HG02642 (cell line): ENCODE data around the gene STUB1.
"Not testable (repeated sequence)": the region's sequence is repeated elsewhere in the genome, so short reads cannot be mapped to it uniquely, and the experiment has no call there.

Experiments used
- ATAC-seq: cut with Tn5 transposase; IDR thresholded peaks from one replicate; pipeline ENCODE4 v1.9.1; 2021; ENCODE audit warnings: mild to moderate bottlenecking; ENCODE audit not compliant: unreplicated experiment, poor library complexity

Gene STUB1

DNA sequence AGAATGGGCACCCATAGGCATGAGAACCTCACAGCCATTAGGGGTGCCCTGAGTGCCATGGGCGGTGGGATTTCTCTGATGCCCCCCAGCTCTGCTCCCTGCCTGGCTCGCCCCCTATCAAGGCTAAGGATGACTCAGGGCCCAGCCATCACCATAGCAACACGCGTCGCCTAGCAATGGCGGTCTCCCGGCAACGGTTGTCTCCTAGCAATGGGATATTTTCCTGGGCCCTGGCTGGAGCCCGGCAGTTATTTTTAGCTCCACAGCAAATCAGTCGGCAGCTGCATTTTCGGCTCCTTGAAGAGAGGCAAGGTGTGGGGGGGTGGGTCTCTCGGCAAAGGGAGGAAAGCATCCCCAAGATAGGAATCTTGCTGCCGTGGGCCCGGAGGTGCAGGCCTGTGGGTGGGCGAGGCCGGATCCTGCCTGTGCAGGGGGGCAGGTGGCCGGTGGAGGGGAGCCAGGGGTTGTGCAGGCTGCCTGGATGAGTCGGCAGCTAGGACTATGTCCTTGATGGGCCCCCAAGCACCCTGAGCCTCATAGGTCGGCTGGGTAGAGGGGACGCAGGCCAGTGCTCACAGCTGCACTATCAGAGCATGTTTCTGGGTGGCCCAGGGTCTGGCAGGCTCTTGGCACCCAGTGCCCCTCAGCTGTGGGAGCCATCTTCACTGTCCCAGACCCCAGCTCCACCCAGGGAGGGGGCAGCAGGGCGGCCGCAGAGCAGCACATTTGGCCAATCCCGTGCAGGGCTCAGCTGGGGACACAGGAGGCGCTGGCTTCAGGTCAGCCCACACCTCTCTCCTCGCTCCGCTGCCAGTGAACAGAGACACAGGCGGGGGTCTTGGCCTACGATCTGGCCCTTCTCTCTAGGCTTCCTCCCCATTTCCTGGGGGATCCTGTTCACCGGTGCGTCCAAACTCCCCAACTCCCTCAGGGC is 29.6 kb downstream of the STUB1 start:
- ATAC-seq, result no peak

DNA sequence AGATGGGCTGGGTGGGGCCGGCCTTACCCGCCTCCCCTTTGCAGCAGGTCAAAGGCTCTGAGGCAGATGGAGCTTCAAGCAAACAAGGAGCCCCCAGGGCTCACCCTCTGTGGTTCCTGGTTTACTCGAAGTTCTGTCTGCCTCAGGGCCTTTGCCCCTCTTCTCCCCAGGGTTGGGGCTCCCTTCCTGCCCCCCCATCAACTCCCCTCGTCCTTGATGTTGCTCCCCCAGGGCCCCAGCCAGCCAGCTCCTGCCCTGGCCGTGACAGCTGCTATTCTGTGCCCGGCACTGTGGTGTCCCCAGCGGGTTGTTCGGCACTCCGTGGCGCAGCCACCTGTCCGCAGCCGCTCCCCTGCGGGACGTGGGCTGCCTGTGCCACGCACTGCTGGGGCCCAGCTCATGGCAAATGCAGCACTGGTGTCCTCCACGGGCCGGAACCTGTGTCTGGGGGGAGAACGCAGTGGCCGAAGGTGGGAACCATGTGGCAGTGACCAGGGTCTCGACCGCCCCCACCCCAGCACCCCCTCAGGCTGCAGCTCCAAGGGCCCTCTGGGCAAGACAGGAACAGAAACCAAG is 30.4 kb downstream of the STUB1 start:
- ATAC-seq, result no peak

GRCh38 chr16:711084-711483 is 30.9 kb downstream of the STUB1 start:
- ATAC-seq, result no peak

DNA sequence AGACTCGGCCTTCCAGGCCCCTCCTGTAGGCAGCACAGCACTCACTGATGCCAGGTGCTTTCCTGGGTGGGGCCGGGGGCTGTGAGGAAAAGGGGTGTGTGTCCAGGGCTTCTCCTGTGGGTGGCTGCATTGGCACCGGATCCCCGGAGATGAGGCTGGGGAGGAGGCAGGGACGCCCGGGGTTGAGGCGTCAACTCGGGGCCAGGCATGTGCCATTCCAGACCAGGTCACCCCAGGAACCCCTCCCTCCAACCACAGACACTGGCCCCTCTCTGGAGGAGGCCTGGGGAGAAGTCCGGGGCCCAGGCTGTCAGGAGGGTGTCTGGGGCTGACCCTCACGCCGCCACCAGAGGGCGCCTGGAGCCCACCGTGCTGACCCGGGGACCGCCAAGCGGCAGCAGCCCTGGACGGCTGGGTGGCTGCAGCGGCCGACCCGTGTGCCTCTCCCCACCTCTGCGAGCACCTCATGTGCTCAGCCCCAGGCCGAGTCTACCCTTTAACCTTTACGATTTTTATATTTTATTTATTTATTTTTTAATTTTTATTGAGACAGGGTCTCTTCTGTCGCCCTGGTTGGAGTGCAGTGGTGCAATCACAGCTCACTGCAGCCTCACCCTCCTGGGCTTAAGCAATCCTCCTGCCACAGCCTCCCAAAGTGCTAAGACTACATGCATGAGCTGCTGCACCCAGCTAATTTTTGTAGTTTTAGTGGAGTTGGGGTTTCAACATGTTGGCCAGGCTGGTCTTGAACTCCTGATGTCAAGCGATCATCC is 31.5 kb downstream of the STUB1 start:
- ATAC-seq, result no peak

GRCh38 chr16:712740-713250 is 32.6 kb downstream of the STUB1 start:
- not testable (repeated sequence) for ATAC-seq

GRCh38 chr16:714079-714478 is 33.9 kb downstream of the STUB1 start:
- ATAC-seq, result no peak

DNA sequence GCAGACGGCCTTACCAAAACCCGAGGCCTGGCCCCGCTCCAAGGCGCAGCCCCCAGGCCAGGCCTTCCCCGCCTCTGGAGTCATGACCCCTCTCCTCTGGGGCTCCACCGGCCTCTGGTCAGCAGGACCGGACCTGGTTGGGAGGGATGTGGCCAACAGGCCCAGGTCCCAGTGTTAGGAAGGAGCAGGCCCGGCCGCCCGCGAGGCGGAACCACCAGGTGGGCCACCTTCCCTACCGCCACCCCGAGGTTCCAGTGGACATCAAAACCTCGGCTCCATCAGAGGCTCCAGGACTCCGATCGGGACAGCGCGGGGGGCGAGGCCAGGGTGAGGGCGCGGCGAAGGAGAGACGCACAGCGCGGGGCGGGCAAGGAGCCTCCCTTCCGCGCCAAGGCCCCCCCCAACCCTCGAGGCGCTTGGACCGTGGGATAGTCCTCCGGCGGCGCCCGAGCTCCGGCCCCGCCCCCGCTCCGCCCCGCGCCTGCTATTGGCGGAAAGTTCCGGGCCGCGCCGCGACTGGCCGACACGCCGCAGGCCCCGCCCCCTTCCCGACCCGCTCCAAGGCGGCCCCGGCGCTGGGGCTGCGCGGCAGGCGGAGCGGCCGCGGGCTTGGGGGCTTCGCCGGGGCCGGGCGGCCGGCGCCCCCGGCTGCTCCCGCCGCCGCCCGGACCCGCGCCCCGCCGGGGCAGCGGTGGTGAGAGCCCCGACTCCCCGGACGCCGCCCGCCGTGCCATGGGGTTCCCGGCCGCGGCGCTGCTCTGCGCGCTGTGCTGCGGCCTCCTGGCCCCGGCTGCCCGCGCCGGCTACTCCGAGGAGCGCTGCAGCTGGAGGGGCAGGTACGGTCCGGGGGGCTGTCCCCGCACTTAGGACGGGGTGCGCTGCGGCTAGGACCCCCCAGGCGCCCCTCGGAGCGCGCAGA is 34.6 kb downstream of the STUB1 start, which contains the start of gene METRN:
Gene METRN, plus strand, starts transcription at position 561 of the 919 bp plus-strand sequence. Its CDS starts 172 bp downstream, at position 733.
- ATAC-seq, result peak; percentile 69

DNA sequence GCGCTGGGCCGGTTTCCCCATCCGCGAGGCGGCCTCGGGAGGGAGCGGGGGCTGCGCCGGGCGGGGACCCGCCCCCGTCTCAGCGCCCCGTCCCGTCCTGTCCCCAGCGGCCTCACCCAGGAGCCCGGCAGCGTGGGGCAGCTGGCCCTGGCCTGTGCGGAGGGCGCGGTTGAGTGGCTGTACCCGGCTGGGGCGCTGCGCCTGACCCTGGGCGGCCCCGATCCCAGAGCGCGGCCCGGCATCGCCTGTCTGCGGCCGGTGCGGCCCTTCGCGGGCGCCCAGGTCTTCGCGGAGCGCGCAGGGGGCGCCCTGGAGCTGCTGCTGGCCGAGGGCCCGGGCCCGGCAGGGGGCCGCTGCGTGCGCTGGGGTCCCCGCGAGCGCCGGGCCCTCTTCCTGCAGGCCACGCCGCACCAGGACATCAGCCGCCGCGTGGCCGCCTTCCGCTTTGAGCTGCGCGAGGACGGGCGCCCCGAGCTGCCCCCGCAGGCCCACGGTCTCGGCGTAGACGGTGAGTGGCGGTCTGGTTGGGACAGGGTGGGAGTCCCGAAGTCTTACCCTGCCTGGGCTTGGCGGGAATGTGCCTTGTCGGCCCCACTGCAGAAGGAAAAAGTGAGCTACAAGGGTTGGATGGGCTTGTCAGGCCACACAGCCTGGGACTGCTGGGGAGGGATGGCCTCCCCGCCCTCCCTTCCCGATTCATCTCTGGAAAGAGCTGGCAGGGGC is 35.4 kb downstream of the STUB1 start:
- peak; percentile 11 for ATAC-seq

- ATAC-seq, result no peak
These were observed 36.0 kb downstream of the STUB1 start for GRCh38 chr16:716200-716568.

- ATAC-seq, result no peak
These were observed 36.6 kb downstream of the STUB1 start for GRCh38 chr16:716768-717325.

DNA sequence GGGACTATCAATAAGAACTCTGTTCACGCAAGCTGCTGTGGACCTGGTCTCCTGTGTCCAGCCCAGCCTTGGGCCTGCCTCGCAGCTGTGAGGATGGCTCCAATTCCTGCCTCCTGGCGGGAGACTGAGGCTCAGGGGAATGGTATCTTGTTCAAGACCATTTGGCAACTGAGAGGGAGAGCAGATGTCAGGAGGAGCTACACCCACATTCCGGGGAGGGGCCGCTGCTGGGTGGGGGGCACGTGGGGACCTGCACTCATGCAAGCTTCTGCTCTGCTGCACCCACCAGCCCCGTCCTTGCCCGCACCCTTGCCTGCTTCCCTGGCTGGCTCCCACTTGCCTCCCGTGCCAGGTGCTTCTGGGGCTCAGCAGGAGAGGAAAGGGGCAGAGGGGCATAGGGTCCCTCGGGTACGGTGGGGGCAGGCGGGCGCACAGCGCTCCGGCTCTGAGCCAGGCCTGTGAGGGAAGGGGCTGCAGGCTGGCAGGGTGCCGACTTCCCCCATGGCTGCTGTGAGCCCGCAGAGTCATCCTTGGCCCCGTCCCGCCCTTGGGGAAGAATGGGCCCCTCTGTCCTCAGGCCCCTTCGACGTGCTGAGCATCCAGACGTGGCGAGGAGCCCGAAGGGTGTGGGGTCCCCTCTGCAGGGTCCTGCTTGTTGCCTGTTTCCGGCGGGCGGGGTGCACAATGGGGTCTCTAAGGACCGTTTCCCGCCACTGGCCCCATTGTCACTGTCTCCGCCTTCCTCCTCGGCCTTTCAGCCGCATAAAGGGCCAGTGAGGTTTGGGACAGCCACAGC is 37.4 kb downstream of the STUB1 start:
- ATAC-seq, result no peak

- no peak for ATAC-seq
These were observed 38.2 kb downstream of the STUB1 start for GRCh38 chr16:718389-718788.

- ATAC-seq, result no peak
These were observed 38.7 kb downstream of the STUB1 start for GRCh38 chr16:718922-719321.

DNA sequence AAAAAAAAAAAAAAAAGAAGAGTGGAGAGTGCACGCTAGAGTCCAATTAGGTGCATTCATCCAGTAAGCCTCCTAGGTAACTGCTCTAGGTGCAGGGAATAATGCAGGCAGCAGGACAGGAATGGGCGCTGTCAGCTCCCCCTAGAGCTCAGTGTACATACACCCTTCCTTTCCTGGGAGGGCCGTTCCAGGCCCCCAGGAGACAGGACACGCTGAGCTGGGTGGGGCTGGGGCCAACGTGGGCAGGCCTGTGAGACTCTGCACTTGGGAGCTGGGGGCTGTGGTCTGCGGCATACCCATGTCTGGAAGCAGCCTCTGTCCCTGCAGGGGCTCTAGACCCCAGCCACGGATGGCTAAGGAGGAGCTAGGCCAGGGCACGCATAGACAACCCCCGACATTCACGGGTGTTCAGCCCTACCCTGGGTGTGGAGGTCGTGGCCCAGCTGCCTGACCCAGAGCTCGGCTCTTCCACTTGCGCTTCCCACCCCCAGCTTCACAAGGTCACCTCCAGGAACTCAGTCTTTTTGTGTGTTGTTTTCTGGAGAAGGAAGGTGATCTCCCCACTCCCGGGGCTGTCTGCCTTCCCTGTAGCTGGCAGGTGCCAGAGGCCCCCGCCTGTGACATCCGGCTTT is 39.7 kb downstream of the STUB1 start:
- ATAC-seq, result no peak

DNA sequence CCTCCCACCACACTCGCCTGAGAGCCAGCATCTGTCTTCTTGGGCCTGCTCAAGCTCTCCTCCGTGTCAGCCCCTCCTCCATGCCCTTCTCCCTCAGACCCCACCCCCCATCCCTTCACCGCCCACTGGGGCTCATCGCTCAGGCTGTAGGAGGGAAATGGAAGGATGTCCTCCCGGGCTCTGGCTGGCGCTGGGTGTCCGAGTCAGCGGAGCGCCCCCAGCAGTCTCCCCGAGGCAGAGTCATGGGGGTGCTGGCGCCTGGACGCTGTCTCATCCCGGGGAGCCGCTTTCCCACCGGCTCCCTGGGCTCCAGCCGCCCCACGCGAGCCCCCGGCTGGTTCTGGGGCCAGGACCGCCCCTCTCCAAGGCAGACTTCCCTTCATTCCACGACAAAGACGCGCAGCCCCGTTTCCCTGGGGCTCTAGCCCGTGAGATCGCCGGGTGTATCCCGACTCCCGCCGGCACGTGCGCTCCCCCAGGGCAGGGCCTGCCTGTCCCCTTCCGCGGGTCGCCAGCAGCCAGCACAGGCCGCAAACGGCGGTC is 40.3 kb downstream of the STUB1 start:
- ATAC-seq, result peak; percentile 22

DNA sequence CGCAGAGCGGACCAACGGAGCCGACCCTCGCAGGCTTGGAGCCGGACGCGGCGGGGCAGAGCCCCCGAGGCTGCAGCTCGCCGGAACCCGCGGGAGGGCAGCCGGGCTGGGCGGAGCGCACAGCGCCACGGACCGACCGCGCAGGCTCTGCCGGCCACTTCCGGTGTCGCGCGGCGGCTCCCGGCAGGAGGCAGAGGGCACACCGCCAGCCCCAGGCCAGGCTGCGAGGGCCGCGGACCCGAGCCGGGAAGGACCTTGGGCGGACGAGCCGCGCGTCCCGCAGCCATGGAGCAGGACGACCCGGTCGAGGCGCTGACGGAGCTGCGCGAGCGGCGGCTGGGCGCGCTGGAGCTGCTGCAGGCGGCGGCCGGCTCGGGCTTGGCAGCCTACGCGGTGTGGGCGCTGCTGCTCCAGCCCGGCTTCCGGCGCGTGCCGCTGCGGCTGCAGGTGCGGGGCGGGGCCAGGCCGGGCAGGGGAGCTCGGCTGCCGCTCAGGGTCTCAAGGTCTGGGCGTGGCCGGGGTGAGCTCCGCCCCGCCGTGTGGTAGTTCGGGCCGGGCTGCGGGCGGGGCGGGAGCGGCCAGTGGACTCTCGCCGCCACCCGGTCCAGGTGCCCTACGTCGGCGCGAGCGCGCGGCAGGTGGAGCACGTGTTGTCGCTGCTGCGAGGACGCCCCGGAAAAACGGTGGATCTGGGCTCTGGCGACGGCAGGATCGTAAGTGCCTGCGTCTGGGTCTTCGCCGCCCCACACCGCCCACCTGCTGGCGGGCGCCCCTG is 41.0 kb downstream of the STUB1 start, which contains the start of gene ANTKMT:
Gene ANTKMT, plus strand, starts transcription at position 157 of the 775 bp plus-strand sequence. Its CDS starts 129 bp downstream, at position 286.
- peak; percentile 73 for ATAC-seq
